GM18502 (cell line): ENCODE results near the gene KCNT1.

Experiments
- ATAC-seq: cut with Tn5 transposase; IDR thresholded peaks from one replicate; pipeline ENCODE4 v1.9.1; 2021; ENCODE audit warnings: mild to moderate bottlenecking; ENCODE audit not compliant: unreplicated experiment, poor library complexity

The KCNT1 gene

GRCh38 chr9:135760465-135760864 is 58.5 kb downstream of the KCNT1 start:
- no peak for ATAC-seq

- ATAC-seq = no peak
These were observed 59.3 kb downstream of the KCNT1 start for GRCh38 chr9:135761150-135761844.

- ATAC-seq = no peak
These were observed 59.8 kb downstream of the KCNT1 start for GRCh38 chr9:135761845-135762168.

GRCh38 chr9:135762921-135763320 is 60.9 kb downstream of the KCNT1 start:
- ATAC-seq = no peak

DNA sequence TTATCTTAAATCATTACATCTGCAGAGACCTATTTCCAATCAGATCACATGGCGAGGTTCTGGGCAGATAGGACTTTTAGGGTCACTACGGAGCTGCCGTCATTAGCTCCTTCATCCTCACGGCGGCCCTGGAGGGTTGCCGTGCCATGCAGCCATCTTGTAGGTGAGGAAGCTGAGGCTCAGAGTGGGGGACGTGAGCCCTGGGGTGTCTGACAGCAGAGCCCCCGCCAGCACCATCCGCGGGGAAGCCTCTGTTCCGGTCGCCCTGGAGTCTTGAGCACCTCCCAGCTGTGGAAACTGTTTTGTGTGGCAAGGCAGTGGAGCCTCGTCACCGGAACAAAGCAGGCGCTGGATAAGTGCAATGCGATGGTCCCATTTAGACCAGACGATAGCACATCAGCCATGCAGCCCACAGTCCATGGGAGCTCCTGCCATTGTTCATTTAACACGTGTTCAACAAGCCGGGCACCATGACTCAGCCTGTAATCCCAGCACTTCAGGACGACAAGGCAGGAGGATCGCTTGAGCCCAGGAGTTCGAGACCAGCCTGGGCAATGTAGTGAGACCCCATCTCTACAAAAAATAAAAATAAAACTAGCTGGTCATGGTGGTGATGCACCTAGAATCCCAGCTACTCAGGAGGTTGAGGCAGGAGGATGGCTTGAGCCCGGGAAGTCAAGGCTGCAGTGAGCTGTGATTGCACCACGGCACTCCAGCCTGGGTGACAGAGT is 61.9 kb downstream of the KCNT1 start:
- no peak for ATAC-seq

DNA sequence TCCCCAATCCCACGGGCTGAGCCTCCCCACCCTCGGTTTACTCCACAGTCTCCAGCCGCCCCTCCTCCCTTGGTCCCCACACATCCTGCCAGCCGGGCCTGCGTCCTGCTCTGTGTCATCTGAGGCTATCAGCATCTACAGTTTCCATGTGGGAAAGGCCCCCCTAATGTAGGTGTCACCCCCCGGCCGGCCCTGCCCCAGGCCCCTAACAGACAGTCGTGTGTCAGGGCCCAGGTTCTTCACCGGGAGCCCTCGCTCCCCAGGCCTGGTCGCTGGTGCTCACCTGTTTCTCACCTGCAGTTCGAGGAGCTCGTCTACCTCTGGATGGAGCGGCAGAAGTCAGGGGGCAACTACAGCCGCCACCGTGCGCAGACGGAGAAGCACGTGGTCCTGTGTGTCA is 62.7 kb downstream of the KCNT1 start:
- ATAC-seq = no peak

DNA sequence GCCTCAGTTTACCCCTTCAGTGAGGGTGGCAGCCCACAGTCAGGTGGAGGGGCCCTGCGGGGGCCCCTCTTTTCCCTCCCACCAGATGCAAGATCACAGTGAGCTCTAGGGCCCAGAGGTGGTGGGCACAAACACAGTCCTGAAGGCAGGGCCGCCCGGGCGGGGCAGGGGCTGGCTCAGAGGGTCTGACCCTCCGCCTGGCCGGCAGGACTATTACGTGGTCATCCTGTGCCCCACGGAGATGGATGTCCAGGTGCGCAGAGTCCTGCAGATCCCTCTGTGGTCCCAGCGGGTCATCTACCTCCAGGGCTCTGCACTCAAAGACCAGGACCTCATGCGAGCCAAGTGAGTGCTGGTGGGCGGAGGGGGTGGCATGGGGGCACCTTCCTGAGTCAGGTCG is 63.4 kb downstream of the KCNT1 start:
- ATAC-seq = no peak

DNA sequence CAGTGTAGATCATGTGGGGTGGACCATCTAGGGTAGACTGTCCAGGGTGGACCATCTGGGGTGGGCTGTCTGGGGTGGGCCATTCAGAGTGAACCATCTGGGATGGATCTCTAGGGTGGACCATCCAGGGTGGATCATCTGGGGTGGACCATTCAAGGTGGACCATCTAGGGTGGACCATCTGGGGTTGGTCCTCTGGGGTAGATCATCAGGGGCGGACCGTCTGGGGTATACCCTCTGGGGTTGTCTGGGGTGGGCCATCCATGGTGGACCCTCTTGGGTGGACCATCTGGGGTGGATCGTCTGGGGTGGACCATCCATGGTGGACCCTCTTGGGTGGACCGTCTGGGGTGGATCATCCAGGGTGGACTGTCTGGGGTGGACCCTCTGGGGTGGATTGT is 64.3 kb downstream of the KCNT1 start:
- no peak for ATAC-seq

- ATAC-seq = no peak
These were observed 64.7 kb downstream of the KCNT1 start for GRCh38 chr9:135766707-135767106.

DNA sequence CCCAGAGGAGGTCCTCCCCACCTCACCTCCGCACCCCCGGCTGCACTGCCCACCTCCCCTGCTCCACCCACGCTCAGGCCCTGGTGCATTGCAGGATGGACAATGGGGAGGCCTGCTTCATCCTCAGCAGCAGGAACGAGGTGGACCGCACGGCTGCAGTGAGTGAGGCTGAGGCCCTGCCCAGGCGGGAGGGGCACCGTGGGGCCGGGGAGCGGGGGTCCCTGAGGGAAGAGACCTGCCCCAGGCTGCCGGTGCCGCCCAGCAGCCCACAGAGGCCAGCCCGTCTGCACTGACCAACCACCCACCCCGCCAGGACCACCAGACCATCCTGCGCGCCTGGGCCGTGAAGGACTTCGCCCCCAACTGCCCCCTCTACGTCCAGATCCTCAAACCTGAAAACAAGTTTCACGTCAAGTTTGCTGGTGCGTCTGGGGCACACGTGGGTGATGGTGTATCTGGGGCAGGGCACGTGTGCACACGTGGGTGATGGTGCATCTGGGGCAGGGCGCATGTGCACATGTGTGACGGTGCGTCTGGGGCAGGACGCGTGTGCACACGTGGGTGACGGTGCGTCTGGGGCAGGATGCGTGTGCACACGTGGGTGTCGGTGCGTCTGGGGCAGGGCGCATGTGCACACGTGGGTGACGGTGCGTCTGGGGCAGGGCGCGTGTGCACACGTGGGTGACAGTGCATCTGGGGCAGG is 66.7 kb downstream of the KCNT1 start:
- no peak for ATAC-seq

DNA sequence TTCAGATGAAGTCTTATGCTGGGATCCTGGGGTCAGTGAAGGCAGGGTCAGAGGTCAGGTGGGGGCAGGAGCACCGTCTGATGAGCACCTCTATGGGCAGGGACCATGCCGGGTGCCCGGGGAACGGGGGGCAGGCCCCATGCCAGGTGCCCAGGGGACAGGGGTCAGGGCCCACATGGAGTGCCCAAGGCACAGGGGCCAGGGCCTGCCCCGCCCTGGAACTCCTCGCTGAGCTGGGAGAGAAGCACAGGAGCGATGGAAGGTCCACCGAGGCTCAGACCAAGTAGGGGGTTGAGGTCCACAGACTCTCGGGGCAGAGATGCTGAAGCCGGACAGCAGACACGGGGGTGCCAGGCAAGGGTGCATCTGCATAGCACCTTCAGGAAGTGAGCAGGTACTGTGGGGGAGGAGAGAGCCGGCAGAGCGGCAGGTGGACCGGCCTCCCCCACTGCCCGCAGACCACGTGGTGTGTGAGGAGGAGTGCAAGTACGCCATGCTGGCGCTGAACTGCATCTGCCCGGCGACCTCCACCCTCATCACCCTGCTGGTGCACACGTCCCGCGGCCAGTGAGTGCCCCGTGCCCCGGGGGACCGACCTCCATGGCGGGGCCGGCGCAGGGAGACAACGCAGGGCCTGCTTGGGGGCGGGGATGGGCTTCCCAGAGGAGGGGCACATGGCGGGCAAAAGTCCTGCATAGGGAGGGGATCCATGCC is 67.7 kb downstream of the KCNT1 start:
- ATAC-seq = no peak

DNA sequence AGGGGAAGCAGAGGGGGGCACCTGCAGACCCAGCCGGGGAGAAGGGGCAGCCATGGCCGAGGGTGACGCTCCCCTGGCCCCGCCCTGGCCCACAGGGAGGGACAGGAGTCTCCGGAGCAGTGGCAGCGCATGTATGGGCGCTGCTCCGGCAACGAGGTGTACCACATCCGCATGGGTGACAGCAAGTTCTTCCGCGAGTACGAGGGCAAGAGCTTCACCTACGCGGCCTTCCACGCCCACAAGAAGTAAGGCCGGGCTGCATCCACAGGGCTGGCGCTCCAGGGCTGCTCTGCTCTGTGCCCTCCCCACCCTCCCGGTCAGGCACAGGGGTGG is 68.2 kb downstream of the KCNT1 start:
- no peak for ATAC-seq

- ATAC-seq = no peak
These were observed 68.8 kb downstream of the KCNT1 start for GRCh38 chr9:135770771-135771170.

GRCh38 chr9:135771401-135772051 is 69.5 kb downstream of the KCNT1 start:
- ATAC-seq = no peak

GRCh38 chr9:135772056-135772646 is 70.2 kb downstream of the KCNT1 start:
- ATAC-seq = no peak

DNA sequence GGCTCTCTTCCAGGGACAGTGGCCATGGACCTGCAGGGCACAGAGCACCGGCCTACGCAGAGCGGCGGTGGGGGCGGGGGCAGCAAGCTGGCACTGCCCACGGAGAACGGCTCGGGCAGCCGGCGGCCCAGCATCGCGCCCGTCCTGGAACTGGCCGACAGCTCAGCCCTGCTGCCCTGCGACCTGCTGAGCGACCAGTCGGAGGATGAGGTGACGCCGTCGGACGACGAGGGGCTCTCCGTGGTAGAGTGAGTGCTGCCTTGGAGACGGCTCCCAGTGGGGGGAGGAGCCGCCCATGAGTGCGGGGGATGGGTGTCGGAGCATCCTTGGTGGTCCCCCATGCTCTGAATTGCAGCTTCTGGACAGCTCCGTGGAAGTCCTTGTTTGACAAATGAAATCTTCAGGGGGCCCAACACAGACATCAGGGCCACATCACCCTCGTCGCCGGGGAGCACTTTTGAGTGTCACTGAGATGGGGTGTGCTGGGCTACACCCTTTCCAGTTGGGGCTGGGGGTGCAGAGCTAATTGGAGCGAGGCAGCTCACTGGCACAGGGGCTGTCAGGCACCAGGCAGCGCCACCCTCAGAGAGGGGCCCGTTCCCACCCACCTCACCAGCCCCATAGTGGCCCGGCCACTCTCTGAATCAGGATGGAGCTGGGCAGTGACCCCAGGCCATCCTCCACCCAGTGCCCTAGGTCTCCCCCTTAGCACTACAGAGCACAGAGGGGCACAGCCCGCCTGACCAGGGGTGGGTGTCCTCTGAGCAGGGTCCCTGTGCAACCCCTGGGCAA is 70.9 kb downstream of the KCNT1 start:
- ATAC-seq = no peak

DNA sequence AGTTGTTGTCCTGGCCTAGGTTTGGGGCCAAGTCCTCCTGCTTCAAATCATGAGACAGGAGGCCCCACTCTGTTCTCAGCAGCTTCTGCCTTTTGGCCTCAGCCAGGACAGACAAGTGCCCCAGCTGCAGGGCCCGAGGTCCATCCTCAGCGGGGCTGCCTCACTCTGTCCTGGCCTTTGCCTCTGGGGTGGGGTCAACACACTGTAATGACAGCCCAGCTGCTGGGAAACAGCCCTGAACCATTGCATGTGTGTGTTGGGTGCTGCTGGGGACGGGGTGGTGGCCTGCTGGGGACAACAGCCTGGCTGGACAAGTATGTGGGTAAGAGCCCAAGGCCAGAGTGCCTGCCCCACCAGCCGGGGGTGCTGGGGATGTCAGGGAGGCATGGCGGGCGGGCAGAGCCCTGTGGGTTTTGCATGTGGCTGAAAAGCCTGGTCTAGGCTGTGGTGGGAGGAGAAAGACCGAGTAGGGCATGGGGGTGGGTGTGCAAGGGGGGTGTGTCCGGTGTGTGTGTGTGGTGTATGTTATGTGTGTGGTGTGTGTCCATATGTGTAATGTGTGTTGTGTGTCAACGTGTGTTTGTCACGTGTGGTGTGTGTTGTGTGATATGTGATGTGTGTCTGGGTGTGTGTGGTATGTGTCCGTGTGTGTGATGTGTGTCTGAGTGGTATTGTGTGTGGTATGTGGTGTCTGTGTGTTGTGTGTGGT is 71.7 kb downstream of the KCNT1 start:
- no peak for ATAC-seq

DNA sequence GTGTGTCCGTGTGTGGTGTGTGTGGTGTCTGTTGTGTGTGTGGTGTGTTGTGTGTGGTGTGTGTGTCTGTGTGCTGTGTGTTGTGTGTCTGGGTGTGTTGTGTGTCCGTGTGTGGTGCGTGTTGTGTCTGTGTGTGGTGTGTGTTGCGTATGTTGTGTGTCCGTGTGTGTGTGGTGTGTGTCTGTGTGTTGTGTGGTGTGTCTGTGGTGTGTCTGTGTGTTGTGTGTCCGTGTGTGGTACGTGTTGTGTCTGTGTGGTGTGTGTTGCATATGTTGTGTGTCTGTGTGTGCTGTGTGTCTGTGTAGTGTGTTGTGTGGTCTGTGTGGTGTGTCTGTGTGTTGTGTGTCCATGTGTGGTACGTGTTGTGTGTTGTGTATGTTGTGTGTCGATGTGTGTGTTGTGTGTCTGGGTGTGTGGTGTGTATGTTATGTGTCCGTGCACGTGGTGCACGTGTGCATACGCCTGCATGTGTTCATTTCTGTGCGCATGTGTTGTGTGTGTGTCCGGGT is 72.3 kb downstream of the KCNT1 start:
- ATAC-seq = no peak
